CD4-positive, alpha-beta T cell treated with Interleukin-6 for 4 hours (primary cell): ENCODE measurements around the gene FOXJ1.
"Not testable (repeated sequence)": the region's sequence is repeated elsewhere in the genome, so short reads cannot be mapped to it uniquely, and the experiment has no call there.

Experiments
- DNase-seq: peaks from one replicate; pipeline ENCODE4 v3.0.0-alpha.2; 2020; ENCODE audit warnings: mixed read lengths

The FOXJ1 gene

GRCh38 chr17:76141212-76142038, at the start of gene FOXJ1:
Gene FOXJ1, minus strand, starts transcription at chr17:76141245. Its CDS starts 850 bp downstream, at chr17:76140395.
- DNase-seq, result peak; percentile 92

DNA sequence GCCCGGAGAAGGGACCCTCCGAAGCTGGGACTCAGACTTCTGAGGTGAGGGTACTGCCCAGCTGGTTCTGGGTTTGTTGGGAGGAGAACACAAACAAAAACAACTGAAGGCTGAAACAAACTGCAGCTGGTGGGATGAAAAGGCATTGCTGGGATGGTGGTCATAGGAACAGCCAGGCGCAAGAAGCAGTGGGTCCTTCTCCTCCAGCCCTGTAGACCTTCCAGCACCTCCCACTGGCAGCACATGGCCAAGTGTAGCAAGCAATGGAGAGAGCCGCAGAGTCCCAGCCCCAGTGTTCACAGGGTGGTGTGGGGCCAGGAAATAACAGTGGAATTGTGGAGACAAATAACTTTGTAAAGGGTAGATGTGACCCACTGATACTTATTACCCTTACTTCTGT, 48.7 kb upstream of the FOXJ1 start:
- DNase-seq, result no peak

- no peak for DNase-seq
Measured at GRCh38 chr17:76189247-76189646, 48.2 kb upstream of the FOXJ1 start.

DNA sequence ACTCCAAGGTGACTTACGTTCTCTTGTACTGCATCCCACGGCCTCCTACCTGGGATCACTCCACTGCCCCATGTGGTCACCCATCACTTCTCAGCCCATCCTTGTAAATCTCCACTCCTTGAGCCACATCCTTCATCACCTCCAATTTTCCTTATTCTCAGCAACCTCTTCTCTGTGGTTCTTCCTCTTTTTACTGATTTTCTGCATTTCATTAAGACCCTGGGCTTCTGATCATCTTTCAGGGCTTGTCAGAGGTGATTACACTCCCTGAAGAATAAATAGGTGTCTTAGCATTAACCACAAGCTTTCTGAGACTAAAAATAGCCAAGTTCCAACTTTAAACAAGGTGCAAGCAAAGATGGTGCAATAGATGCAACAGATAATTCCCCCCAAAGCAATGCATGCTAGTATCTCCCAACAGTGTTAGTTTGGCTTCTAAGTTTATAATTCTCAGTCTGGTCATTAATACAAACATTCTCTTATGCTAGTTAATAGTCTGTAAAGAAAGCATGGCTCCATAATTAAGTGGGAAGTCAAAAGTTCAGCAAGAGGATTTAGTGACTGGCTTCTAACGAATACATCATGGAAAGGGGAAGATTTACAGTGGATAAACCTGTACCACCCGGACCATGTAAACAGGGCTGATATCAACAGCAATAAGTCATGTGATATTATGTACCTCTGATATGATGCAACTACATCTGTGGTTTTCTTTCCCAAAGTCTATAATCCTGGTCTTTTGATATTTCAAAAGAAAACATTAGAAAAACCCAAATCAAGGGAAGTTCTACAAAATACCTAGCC, 47.4 kb upstream of the FOXJ1 start:
- no peak for DNase-seq

GRCh38 chr17:76186774-76187173, 45.7 kb upstream of the FOXJ1 start:
- DNase-seq, result not testable (repeated sequence)

DNA sequence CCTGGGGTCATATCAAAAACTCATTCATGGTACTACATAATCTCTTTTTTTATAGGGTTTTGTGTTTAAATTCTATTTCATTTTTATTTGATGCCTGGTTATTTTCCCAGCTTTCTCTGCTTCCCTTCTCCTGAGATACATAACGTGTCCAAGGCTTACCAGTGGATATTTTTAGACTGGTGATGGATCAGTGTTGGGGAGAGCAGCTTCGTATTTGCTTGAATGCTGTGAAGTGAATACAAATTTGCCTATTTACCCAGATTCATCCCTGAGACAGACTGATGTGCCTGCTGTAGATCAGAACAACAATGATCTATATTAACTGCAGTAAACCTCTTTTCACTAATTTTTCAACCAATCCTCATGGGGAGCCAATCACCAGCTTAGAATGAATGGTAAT, 43.2 kb upstream of the FOXJ1 start:
- DNase-seq, result no peak

GRCh38 chr17:76182016-76182764, 41.1 kb upstream of the FOXJ1 start:
- peak; percentile 95 for DNase-seq

DNA sequence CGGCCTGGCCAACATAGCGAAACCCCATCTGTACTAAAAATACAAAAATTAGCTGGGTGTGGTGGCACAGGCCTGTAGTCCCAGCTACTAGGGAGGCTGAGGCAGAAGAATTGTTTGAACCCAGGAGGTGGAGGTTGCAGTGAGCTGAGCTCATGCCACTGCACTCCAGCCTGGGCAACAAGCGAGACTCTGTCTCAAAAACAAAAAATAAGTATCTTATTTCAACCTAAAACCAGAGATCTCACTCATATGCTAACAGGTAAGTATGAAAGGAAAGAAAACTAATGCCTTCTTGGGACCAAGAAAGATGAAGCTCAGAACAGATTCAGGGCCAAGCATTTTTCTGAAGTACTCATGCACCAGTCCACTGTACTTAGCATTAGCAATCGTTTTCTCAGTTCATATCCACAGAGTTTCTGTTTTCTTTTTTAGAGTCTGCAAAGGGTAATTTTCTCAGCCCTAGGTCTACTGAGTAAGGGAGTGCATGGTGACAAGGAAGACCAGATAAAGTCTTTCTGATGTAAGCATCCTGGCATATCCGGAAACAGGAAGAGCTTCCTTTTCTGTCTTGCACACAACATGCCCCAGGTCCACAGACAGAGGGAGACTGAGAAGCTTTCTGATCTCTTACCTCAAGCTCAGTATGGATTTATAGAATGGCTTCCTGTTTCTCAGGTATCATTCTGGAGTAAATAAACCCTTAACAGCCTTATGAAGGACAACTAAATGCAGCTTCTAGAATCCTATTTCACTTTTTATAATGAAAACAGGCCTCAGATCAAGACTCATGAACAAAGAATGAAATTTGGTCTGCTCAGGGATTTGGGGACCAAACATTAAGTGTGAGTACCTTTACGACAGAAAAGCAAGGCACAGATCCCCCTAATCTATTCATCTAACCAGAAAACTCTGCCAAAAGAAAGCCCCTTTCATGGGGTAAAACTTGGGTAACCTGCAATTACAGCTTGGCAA, 38.7 kb upstream of the FOXJ1 start:
- DNase-seq, result peak; percentile 69

DNA sequence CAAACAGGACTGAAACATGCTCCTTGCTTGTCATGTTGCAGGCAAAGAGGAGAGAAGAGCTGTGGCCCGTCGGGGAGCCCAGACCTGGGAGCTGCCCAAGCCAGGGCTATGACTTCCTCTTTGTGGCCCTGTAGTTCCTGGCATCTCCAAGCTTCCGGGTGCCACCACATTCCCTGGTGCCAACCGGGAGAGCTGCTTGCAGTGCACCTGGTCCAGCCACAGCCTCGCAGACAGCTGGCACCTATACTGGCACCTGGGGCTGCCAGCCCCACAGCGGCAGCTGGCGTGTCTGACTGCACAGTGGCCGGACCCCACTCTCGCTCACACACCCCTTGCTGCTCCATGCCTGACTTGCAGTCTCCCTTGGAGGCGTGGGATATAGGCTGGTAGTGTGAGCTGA, 37.1 kb upstream of the FOXJ1 start:
- no peak for DNase-seq

GRCh38 chr17:76176701-76177574, 35.9 kb upstream of the FOXJ1 start:
- DNase-seq, result no peak

DNA sequence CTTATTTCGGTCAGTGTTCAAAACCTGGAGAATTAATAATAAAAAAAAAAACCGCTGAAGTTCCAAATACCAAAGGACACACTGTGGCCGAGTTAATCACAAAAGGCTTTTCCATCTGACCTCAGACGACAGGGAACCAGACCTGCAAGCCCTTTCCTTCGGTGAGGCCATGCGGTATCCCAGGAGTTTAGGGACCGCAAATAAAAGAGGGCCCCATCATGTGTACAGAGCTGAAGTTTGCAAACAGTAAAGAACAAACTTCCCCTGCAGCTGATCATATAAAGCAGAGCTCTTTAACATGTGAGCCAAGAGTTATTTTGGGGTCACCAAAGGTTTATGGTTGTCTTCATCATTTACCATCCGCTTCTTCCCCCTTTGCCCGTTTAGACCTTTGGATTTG, 33.0 kb upstream of the FOXJ1 start:
- DNase-seq, result no peak

DNA sequence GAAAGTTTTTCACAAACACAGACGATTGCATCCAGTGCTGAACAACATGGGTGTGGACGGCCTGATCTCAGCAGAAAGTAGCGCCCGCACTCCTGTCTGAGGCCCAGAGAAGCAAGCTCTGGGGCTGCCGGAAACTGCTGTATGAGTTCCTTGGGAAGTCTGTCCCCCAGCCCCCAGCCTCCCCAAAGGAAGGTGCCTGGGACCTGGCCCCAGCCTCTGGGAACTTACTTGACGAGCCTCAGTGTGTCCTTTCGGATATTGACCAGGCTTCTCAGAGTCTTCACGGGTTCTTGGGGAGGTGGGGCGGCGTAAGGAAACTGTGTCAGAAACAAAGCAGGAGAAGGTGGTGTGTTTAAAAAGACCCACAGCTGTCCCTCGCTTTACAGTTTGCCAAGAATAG, 32.4 kb upstream of the FOXJ1 start:
- DNase-seq, result no peak

GRCh38 chr17:76171706-76172105, 30.7 kb upstream of the FOXJ1 start:
- DNase-seq, result no peak

- DNase-seq, result no peak
Measured at GRCh38 chr17:76170114-76170513, 29.1 kb upstream of the FOXJ1 start.

DNA sequence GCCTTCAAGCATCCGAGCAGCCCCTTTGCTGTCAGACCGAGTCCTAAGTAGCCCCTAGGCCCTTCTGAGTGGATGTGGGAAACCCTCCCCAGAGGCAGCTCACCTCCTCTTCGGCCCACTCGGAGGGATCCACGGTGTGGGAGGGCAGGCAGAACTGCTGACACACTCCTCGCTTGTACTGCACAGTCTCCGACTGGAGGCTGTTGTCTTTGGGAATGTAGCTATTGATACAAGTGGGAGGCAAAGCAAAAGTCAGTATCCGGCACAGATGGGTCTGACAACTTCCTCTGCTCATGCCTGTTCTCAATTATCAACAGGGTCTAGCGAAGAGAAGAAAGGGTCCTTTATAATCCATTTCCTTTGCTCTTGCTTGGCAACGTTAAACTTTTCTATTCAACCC, 25.9 kb upstream of the FOXJ1 start:
- no peak for DNase-seq

GRCh38 chr17:76166168-76166567, 25.1 kb upstream of the FOXJ1 start:
- no peak for DNase-seq

- no peak for DNase-seq
Measured at GRCh38 chr17:76164331-76164730, 23.3 kb upstream of the FOXJ1 start.

DNA sequence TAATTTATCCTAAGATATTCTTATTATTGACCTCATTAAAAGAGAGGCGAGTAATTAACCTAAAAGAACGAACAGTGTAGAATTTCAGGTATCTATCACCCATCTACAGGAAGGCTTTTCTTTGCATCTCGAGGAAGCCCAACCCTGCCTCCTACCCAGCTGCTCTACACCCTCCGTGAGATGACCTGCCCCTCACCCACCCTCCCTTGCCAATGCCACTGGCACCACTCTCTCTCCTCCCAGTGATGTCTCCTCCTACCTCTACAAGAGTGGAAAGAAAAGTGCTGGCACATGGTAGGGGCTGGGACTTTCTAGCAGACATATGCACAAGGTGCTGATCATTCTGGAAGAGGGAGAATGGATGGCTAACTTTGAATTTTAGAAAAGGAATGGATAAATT, 22.9 kb upstream of the FOXJ1 start:
- no peak for DNase-seq

DNA sequence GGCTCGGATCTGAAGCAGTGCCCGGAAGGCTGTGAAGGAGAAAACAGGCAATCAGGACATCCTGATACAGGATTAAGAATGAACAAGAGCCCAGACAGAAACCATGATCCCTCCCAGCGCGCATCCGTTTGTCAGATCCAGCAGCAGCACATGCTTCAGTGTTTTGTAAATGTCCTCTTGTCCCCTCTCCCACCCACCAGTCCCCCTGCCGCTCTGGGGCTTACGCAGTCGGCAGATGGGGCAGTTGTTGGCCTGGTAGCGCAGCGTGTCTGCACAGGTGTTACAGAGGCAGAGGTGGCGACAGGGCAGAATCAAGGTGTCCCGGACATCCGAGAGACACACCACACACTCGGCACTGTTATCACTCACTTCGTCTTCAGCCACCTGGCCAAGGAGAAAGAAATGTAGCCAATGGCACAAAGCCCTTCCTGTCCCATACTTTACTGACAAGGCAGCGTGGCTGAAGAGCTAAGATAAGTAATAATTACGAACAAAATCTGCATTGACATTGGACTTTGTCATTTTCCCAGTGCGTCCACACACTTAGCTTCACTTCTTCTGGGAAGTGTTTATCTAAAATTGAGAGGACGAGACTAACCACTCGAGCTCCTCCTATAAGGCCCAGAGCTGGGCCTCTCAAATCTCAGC, 20.7 kb upstream of the FOXJ1 start:
- no peak for DNase-seq

DNA sequence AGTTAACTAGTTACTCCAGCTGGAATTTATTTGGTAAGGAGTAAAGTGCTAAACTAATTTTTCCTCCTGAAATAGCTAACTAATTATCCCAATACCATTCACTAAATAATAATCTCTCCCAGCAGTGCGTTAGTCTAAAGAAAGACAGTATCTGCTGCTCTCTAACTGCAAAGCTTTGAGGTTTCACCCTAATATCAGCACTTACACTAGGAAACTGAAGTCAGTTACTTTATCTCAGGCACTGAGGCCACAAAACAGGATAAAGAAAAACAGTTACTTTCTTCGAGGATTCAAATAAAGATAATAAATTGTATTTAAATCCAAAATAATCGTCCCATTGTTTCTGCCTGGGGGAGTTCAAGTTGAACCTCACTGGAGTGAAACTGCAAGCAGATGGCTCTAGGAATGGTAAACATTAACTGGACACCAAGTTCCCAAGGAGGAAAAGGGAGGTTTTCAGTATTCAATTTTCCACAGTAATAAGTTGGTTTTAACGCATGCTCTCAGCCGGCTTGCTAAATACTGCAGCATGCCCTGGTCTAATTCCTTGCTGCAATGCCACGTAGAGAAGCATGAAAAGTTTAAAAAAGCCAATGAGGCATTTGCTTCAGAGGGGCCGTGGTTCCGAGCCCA, 20.0 kb upstream of the FOXJ1 start:
- no peak for DNase-seq
